GM13977 (cell line): ENCODE results near the gene ABHD18.
"Not testable (repeated sequence)": the region's sequence is repeated elsewhere in the genome, so short reads cannot be mapped to it uniquely, and the experiment has no call there.

Experiments
- DNase-seq: peaks from one replicate; pipeline ENCODE4 v3.0.0; 2012; ENCODE audit warnings: low spot score
- CTCF ChIP-seq: IDR thresholded peaks from 2 replicates; pipeline ENCODE4 v1.5.1; 2012; ENCODE audit warnings: mild to moderate bottlenecking, control low read depth; ENCODE audit not compliant: insufficient read depth; ENCODE audit errors: extremely low read depth, missing control alignments
- in situ Hi-C: fragments of 300-500 bp; cut with MboI; formaldehyde crosslinking; loops from one replicate; pipeline ENCODE4 v1.12.0; 2022; ENCODE audit warnings: low sequenced_read_pairs, low pct_unique_long_range_greater_than_20kb, mixed read lengths, inconsistent platforms; ENCODE audit not compliant: unreplicated experiment

The ABHD18 gene

DNA sequence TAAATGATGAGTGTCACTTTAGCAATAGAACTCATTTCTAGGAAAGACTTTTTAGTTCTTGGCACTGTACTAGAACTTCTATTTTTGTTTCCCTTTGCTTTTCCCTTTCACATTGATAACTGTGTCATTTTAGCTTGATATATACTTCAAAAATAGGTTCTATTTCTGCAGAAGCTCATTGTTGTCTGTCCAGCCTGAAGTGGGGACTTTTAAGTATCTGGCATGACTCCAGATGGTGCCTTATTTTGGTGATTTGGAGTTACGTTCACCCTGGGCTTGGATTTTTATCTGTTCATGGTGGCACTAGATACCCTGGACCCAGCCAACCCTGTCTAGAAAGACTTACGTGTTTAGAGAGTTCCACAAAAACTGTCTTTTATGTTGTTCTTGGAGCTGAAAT lies 3.4 kb downstream of the ABHD18 start:
- DNase-seq, result no peak
- no peak for TF ChIP-seq CTCF
- in situ Hi-C loops, result no loop called here

- in situ Hi-C loops, DNase-seq: not testable (repeated sequence)
These were observed 5.7 kb downstream of the ABHD18 start for GRCh38 chr4:127970925-127971324.

DNA sequence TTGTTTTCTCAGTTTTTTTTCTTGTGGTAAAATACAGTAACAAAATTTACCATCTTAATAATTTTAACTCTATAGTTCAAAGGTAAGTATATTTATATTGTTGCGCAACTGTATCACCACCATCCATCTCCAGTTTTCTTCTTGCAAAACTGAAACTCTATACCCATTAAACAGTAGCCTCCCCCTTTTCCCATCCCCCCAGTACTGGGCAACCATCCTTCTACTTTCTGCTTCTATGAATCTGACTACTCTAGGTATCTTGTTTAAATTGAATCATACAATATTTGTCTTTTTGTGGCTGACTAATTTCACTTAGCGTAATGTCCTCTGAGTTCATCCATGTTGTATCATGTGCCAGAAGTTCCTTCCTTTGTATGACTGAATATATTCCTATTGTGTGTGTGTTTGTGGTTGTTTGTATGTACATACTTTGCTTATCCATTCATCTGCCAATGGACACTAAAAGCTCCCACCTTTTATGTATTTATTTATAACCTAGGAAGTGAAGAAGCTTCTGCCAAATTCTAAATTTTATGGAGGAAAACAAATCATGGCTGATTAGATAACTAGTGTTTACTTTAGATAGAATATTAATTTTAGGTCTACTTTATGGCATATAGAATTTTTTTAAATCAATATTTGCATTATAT lies 10.0 kb downstream of the ABHD18 start:
- DNase-seq, result no peak
- TF ChIP-seq CTCF, result no peak
- in situ Hi-C loops, result no loop called here

DNA sequence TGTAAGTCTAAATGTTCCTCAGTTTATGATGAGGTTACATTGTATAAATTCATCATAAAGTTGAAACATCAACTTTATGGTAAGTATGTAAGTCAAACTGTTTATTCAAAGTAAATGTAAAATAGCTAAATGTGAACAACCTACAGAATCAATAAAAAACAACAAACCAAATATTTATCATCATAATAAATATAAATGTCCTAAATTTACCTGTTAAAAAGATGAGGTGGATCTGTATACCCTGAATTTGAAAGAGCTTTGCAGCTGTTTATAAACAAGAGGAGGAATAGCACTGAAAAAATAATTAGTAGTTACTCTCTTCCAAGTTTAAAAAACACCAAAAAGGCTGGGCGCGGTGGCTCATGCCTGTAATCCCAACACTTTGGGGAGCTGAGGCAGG lies 13.7 kb downstream of the ABHD18 start:
- no peak for DNase-seq
- TF ChIP-seq CTCF, result no peak
- in situ Hi-C loops, result no loop called here

- in situ Hi-C loops, result no loop called here
- TF ChIP-seq CTCF, result no peak
- DNase-seq, result no peak
These were observed 17.2 kb downstream of the ABHD18 start for GRCh38 chr4:127982445-127982844.

DNA sequence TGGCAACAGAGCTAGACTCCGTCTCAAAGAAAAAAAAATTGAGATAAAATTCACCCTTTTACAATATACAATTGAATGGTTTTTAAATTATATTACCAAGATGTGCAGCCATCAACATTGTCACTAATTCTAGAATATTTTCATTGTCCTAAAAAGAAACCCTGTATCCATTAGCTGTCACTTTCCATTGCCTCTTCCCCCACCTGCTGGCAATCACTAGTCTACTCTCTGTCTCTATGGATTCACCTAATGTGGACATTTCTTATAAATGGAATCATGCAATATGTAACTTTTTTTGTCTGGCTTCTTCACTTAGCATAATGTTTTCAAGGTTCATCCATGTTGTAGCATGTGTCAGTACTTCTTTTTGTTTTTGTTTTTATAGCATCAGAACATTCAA lies 20.8 kb downstream of the ABHD18 start:
- no peak for TF ChIP-seq CTCF
- in situ Hi-C loops, result no loop called here
- DNase-seq, result no peak

GRCh38 chr4:127988638-127989037 lies 23.4 kb downstream of the ABHD18 start:
- in situ Hi-C loops, result no loop called here
- TF ChIP-seq CTCF, result no peak
- no peak for DNase-seq
